ENCODE results near the gene ZW10. TPM values are rescaled to one million over a fixed set of nuclear protein-coding genes. Genes with fewer than 3 reads are reported as not detected.

Gene ZW10
- total RNA-seq, 1 experiment from 2014 or later, result 28.8 TPM

DNA sequence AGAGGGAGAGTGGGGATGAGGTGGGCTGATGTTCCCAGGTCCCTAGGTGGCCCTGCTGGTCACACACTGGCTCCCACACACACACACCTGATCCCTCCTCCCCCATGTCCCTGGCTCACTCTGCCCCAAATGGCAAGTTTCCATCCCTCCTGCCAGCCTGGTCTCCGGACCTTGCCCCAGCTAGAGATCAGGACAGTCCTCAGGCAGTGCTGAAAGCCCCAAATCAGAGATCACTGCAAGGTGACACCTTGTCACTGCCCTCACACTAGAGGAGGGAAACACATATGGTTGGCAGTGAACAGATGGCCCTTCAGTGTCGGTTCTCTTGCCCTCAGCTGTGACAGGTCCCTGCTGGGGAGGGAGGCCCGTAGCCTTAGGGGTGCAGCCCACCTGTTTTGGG lies 75.0 kb downstream of the ZW10 start:
- no peak for DNase-seq (ENCODE audit: low spot score)

DNA sequence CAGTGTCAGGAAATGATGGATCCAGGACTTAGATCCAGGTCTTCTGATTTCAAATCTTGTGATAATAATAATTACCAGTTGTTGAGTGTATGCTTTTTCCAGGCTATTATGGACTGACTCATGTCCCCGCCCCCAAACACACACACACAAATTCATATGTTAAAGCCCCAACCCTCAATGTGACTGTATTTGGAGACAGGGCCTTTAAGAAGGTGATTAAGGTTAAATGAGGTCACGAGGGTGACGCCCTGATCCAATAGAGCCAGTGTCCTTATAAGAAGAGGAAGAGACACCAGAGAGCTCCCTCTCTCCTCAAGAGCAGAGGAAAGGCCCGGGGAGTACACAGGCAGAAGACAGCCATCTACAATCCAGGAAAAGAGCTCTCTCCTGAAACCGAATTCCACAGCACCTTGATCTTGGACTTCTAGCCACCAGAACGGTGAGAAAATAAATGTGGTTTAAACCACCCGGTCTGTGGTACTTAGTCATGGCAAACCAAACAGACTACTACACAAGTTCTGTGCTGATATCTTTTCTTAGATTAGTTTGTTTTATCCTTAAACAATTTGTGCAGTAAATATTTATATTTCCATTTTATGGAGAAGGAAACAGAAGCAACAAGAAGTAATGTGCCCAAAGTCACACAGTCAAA lies 75.6 kb downstream of the ZW10 start:
- no peak for DNase-seq (ENCODE audit: low spot score)

DNA sequence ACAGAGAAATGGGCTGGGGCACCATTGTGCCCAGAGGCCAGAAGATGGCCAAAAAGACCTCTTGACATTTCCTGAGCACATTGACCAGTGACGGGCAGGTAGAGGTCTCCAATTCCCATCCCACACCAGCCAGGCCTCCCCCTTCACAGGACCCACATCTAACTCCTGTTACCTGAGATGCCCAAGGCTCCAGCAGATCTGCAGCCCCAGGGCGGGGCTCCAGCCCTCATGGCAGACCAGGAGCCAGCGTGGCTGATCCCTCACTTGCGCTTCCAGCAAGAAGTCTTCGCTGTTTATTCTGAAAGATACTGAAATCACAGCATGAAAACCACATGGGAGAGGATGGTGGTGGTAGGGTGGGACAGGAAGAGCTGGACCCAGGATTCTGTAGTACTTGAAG lies 76.4 kb downstream of the ZW10 start:
- DNase-seq (ENCODE audit: low spot score), result no peak

DNA sequence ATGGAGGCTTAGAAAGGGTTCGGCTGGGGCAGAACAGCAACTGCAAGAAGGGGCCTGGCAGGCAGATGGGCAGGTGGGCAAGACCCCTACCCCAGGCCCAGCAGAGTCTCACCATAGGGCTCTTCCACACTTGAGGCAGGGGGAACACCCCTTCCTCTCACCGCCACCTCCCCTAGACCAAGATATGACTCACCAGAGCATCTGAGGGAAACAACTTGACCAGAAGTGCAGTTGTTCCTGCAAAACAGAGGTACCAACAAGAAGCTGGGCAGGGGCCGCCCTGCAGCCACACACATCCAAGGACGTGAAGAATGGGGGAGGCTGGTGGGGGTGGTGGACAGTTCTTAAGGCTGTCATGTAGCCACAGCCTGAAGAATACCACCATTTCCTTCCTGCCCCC lies 78.3 kb downstream of the ZW10 start:
- no peak for DNase-seq (ENCODE audit: low spot score)

DNA sequence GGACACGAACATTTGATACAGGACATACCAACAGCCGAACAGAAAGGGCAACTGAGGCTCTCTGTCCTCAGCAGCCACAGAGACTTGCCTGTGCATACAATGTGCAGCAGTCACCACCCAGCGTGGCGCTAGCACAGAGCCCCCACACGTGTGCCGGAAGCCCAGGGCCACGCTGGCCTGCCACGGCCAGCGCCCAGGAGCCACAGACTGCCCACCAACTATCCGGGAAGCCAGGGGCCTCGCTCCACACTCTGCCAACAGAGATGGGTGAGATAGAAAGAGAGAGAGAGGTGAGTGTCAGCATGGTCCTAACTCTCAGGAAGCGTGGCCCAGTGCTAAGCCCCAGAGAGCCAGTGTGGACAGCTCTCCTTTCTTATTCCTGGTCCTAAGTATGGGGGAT lies 79.1 kb downstream of the ZW10 start:
- no peak for DNase-seq (ENCODE audit: low spot score)

DNA sequence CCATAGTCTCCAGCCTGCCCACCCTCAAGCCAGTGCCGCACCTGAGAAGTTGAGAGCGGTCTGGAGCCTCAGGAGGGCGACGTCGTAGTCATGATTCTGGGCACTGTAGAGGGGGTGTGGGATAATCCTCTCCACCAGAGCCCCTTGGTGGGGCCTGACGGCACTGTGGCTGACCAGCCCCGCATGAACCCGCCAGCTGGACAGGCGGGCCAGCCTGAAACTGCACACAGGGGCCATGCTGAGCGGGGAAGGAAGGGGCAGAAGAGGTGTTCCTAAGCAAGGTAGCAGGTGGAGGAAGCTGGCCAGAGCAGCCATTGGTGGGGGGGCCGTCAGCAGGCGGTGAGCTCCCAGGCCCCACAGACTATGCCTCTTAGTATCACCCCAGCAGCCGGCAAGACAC lies 80.5 kb downstream of the ZW10 start:
- no peak for DNase-seq (ENCODE audit: low spot score)

DNA sequence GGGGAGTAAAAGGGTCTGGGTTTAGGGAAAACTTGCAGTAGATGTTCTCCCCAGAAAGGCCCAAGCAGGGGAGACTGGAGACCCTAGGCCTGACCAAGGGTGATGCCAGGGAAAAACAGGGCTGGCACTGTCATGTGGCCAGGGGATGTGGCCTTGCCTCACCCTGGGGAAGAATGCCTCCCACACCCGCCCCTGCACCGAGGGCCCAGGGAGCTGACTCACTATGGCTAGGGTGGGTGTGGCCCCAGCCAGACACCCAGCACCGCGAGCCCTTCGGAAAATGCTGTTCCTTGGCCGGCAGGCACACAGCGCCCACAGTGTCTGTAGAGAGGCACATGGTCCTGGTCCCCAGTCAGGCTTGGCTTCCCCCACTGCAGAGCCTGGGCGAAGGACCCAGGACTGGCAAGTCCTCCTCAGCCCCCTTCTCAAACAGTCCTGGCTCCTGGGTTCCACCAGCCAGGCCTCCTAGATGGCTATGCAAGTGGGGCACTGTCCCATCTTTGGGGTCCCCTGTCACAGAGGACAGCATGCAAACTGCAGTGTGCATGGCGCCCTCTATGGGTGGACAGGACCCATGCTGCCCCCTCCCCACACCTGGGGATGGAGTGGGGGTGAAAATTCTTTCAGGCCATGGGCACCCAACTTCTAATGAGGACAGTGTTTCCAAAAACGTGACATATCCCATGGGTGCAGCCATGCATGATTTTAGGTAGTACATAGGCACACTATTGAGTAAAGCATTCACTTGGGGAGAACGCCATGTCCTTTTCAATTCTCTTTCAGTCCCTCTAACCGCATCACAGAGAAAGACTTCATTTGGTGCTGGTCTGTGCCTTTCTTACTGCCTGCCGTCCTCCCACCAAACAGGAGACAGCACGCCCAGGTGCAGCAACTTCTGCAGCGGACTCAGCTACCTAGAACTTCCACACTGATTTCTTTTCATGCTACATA lies 82.6 kb downstream of the ZW10 start:
- DNase-seq (ENCODE audit: low spot score), result peak; percentile 87

DNA sequence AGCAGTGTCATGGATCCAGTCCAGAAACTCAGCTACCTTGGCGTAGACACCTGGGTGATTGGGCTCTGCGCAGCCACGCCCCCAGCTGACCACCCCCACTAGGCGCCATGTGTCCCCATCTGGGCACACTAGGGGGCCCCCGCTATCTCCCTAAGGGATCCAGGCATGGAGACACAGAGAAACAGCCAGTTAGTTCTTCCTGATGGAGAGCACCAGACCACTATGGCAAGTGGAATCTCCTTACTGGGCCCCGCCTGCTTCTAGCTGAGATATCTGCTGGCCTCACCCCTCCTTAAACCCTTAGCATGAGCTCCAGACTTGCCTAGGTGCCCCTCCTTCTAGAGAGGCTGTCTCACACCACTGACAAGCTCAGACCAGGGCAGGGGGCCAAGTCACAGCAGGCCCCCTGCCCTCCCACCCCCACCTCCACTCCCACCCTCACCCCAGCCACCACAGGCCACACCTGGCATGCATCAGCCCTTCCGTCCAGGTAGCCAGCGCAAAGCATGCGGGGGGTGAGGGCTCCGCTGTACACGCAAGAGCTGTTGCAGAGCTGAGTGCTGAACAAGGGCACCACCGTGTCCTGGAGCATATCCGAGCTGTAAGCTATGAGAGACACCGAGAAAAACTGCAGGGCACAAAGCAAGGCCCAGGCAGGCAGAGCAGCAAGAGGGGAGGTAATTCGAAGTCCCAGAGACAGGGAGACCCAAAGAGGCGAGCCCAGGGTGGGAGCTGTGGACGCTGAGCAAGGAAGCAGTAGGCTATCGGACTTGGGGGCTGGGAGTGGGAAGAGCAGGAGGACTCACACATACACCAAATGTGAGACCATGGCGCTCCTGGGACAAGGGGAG lies 83.5 kb downstream of the ZW10 start:
- DNase-seq (ENCODE audit: low spot score), result no peak

DNA sequence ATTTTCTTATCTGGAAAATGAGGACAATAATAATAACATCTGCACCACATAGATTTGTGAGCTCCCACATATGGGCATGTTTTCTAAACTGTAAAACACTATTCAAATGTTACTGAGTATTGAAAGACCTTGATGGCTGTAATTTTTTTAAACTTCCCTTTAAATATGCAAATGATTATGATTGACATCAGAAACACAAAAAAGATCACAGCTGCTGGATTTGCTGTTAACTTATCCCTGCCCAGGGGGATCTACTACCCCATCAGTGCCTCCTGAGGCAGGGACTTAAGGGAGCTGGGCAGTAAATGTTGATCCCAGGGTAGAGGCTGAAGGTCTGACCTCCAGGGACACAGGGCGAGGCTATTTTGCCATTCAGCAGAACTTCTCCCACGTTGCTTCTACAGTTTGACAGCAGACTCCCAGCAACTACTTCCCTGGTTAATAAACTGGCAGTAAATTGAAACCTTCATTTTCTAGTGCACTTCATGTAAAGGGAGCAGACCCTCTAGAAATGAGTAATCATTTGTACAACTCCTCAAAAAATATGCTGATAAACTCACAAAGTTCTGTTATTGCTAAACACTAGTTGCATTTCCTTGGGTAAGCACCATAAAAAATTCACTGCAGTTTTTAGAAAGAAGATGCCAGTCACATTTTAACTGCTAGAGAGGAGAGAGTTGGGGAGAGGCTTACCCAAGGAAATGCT lies 87.7 kb downstream of the ZW10 start:
- no peak for DNase-seq (ENCODE audit: low spot score)

DNA sequence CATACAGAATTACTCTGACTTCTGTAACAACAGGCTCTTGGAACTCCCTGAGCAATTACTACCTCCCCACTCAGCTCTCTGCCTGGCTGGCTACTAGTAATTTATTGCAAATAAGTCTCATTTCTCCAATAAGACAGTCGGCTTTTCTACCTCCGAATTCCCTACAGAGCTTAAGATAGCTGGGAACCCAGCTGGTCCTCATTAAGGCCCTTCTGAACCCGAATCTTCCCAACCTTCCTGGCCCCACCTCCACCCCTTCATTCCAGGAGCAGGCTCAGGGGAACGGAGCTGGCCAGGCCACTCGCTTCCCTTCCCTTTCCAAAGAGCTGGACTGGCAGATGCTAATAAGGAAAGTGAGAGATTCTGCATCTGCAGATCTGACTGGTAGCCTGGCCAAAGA lies 89.0 kb downstream of the ZW10 start:
- DNase-seq (ENCODE audit: low spot score), result no peak

DNA sequence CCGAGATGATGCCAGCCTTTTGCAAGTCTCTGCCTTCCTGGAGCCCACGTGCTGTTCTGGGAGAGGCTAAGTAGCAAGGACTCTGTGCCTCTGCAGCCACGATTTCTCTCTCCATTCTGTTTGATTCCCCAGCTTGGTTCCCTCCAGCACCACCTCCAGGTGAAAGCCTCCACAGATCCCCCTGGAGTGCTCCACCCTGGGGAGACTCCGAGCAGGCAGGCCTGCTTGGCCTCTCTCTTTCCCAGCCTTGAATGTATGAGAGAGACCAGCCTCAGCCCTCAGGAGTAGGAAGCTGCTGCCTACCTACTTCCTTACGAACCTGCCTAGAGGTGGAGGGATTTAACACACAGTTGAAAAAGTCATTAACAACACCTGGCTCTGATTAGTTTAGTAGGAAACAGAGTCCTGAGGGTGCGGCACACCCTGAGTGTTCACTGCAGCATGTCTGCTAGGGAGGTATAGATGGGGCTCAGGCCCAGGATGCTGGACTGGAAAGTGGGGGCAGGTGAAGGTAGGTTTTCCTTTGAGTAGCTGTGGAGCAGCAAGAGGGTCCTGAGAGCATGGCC lies 89.9 kb downstream of the ZW10 start:
- no peak for DNase-seq (ENCODE audit: low spot score)

Other genes starting within 250 kb of the ZW10 start
- gene TMPRSS5, start 67.4 kb downstream of the ZW10 start, total RNA-seq (2014; rRNA removed; shearing (Covaris generic)), result 0.17 and 0.62 TPM in 2 replicates
- gene CLDN25, start 6.1 kb upstream of the ZW10 start, total RNA-seq (2014; rRNA removed; shearing (Covaris generic)), result not detected in 2 replicates
- 15.9 and 16.8 TPM in 2 replicates for gene USP28, start 101.9 kb upstream of the ZW10 start, total RNA-seq (2014; rRNA removed; shearing (Covaris generic))
- not detected in 2 replicates for gene HTR3B, start 131.1 kb upstream of the ZW10 start, total RNA-seq (2014; rRNA removed; shearing (Covaris generic))
- gene HTR3A, start 201.4 kb upstream of the ZW10 start, total RNA-seq (2014; rRNA removed; shearing (Covaris generic)), result not detected in 2 replicates